ENCODE data around the gene RNF157. TPM values are rescaled to one million over a fixed set of nuclear protein-coding genes. Genes with fewer than 3 reads are reported as not detected.

Gene RNF157
- total RNA-seq, 1 experiment from 2014 or later, result 3.5 TPM

GRCh38 chr17:76136276-76137000 lies 103.9 kb downstream of the RNF157 start:
- H3K4me3 ChIP-seq, result no peak overlapping the region
- no peaks in the 10 kb centered on the region for H3K9me3 ChIP-seq (replicated peaks)
- H3K4me1 ChIP-seq, result peaks cover 39% of the 10 kb centered on the region
- H3K36me3 ChIP-seq, result no peaks in the 10 kb centered on the region
- peak in 1 of 2 experiments; percentile 49 for DNase-seq
- H3K27me3 ChIP-seq, result peaks cover 48% of the 10 kb centered on the region
- H3K27ac ChIP-seq, result no peak overlapping the region

GRCh38 chr17:76135810-76136188 lies 104.5 kb downstream of the RNF157 start:
- Histone ChIP-seq H3K4me1 (peaks cover 44% of the 10 kb centered on the region), H3K9me3 (replicated peaks) (no peaks in the 10 kb centered on the region), H3K4me3 (no peak overlapping the region), H3K27me3 (peaks cover 48% of the 10 kb centered on the region), H3K27ac (no peak overlapping the region), H3K36me3 (no peaks in the 10 kb centered on the region)
- DNase-seq, result no peak

GRCh38 chr17:76134911-76135809 lies 105.1 kb downstream of the RNF157 start:
- Histone ChIP-seq H3K4me1 (peaks cover 45% of the 10 kb centered on the region), H3K9me3 (replicated peaks) (no peaks in the 10 kb centered on the region), H3K36me3 (no peaks in the 10 kb centered on the region), H3K27ac (no peak overlapping the region), H3K27me3 (peaks cover 48% of the 10 kb centered on the region), H3K4me3 (no peak overlapping the region)
- no peak for DNase-seq

- H3K4me3 ChIP-seq, result no peak overlapping the region
- H3K27me3 ChIP-seq, result peaks cover 29% of the 10 kb centered on the region
- H3K4me1 ChIP-seq, result peaks cover 33% of the 10 kb centered on the region
- DNase-seq, result no peak
- H3K9me3 ChIP-seq (replicated peaks), result no peaks in the 10 kb centered on the region
- no peaks in the 10 kb centered on the region for H3K36me3 ChIP-seq
- no peak overlapping the region for H3K27ac ChIP-seq
Observed at GRCh38 chr17:76132574-76133338, 107.5 kb downstream of the RNF157 start.

- H3K27ac ChIP-seq, result no peak overlapping the region
- no peaks in the 10 kb centered on the region for H3K9me3 ChIP-seq (replicated peaks)
- DNase-seq, result peak; percentile 61 to 66
- H3K4me3 ChIP-seq, result no peak overlapping the region
- H3K27me3 ChIP-seq, result peaks cover 21% of the 10 kb centered on the region
- H3K36me3 ChIP-seq, result no peaks in the 10 kb centered on the region
- H3K4me1 ChIP-seq, result peaks cover 25% of the 10 kb centered on the region
Observed at GRCh38 chr17:76131692-76132573, 108.4 kb downstream of the RNF157 start.

- no peak overlapping the region for H3K27ac ChIP-seq
- H3K4me1 ChIP-seq, result peaks cover 25% of the 10 kb centered on the region
- peaks cover 13% of the 10 kb centered on the region for H3K27me3 ChIP-seq
- H3K9me3 ChIP-seq (replicated peaks), result no peaks in the 10 kb centered on the region
- peak in 1 of 2 experiments; percentile 70 for DNase-seq
- no peaks in the 10 kb centered on the region for H3K36me3 ChIP-seq
- no peak overlapping the region for H3K4me3 ChIP-seq
Observed at GRCh38 chr17:76131051-76131691, 109.1 kb downstream of the RNF157 start.

GRCh38 chr17:76130473-76130872 lies 109.8 kb downstream of the RNF157 start:
- Histone ChIP-seq H3K27me3 (peaks cover 6% of the 10 kb centered on the region), H3K27ac (no peak overlapping the region)
- DNase-seq, result no peak

GRCh38 chr17:76125922-76126321 lies 114.4 kb downstream of the RNF157 start:
- Histone ChIP-seq H3K4me3 (no peak overlapping the region), H3K27ac (no peak overlapping the region), H3K27me3 (no peaks in the 10 kb centered on the region; the same call in 1 of the 2 replicates), H3K9me3 (replicated peaks) (no peaks in the 10 kb centered on the region), H3K4me1 (peaks cover 2% of the 10 kb centered on the region), H3K36me3 (no peaks in the 10 kb centered on the region)
- no peak for DNase-seq

More at GRCh38 chr17:76130473-76130872, 109.8 kb downstream of the RNF157 start:
- H3K4me3 ChIP-seq, result no peak overlapping the region
- no peaks in the 10 kb centered on the region for H3K9me3 ChIP-seq (replicated peaks)
- no peaks in the 10 kb centered on the region for H3K36me3 ChIP-seq
- H3K4me1 ChIP-seq, result peaks cover 25% of the 10 kb centered on the region

- H3K4me1 ChIP-seq, result no peaks in the 10 kb centered on the region; the same call in 1 of the 2 replicates
- H3K27ac ChIP-seq, result no peak overlapping the region
- H3K9me3 ChIP-seq (replicated peaks), result no peaks in the 10 kb centered on the region
- DNase-seq, result no peak
- no peak overlapping the region for H3K4me3 ChIP-seq
- H3K27me3 ChIP-seq, result peaks cover under 1% of the 10 kb centered on the region; the same call in 1 of the 2 replicates
- no peaks in the 10 kb centered on the region for H3K36me3 ChIP-seq
Observed at GRCh38 chr17:76125391-76125675, 115.0 kb downstream of the RNF157 start.

GRCh38 chr17:76124582-76125390 lies 115.5 kb downstream of the RNF157 start:
- no peak overlapping the region for H3K4me3 ChIP-seq
- no peak overlapping the region for H3K27ac ChIP-seq
- no peaks in the 10 kb centered on the region for H3K9me3 ChIP-seq (replicated peaks)
- H3K27me3 ChIP-seq, result peaks cover 2% of the 10 kb centered on the region; the same call in 1 of the 2 replicates
- peak in 1 of 2 experiments; percentile 53 for DNase-seq
- H3K36me3 ChIP-seq, result no peaks in the 10 kb centered on the region
- peaks cover 5% of the 10 kb centered on the region; the same call in 1 of the 2 replicates for H3K4me1 ChIP-seq

- DNase-seq, result no peak
- peaks cover 2% of the 10 kb centered on the region; the same call in 1 of the 2 replicates for H3K27me3 ChIP-seq
- peaks cover 10% of the 10 kb centered on the region; the same call in 1 of the 2 replicates for H3K4me1 ChIP-seq
Observed at GRCh38 chr17:76123749-76124581, 116.3 kb downstream of the RNF157 start.

GRCh38 chr17:76123191-76123499 lies 117.1 kb downstream of the RNF157 start:
- H3K36me3 ChIP-seq, result no peaks in the 10 kb centered on the region
- no peak overlapping the region for H3K27ac ChIP-seq
- H3K27me3 ChIP-seq, result peaks cover 2% of the 10 kb centered on the region; the same call in 1 of the 2 replicates

More at GRCh38 chr17:76123749-76124581, 116.3 kb downstream of the RNF157 start:
- Histone ChIP-seq H3K9me3 (replicated peaks) (no peaks in the 10 kb centered on the region), H3K36me3 (no peaks in the 10 kb centered on the region), H3K27ac (no peak overlapping the region), H3K4me3 (no peak overlapping the region)

More at GRCh38 chr17:76123191-76123499, 117.1 kb downstream of the RNF157 start:
- DNase-seq, result no peak
- H3K4me3 ChIP-seq, result no peak overlapping the region
- H3K4me1 ChIP-seq, result peaks cover 10% of the 10 kb centered on the region; the same call in 1 of the 2 replicates
- H3K9me3 ChIP-seq (replicated peaks), result no peaks in the 10 kb centered on the region
